ENCODE measurements around the gene EGR2.

EGR2 gene

GRCh38 chr10:62804356-62805230 lies 11.6 kb downstream of the EGR2 start, which contains the start of gene ADO:
ADO (plus strand) TSS chr10:62804720; CDS start chr10:62805060, 340 bp downstream.
- TF ChIP-seq ZC3H10 (CRISPR knock-in tag; IDR thresholded peaks at IDR 0.05) (no peak), GLIS3 (CRISPR knock-in tag; IDR thresholded peaks at IDR 0.05) (no peak), TOX (CRISPR knock-in tag; IDR thresholded peaks at IDR 0.05; ENCODE audit: borderline replicate concordance) (no peak), ESRRG (CRISPR knock-in tag; IDR thresholded peaks at IDR 0.05) (no peak), RARB (CRISPR knock-in tag; IDR thresholded peaks at IDR 0.05) (no peak), SNAI2 (CRISPR knock-in tag; IDR thresholded peaks at IDR 0.05) (peak; percentile 54; the same call in 1 of the 2 replicates), ZNF70 (CRISPR knock-in tag; IDR thresholded peaks at IDR 0.05) (peak; percentile 49; the same call in 1 of the 2 replicates), CSDC2 (CRISPR knock-in tag; IDR thresholded peaks at IDR 0.05) (0 out of 2 replicates have a peak, but pooled peaks have one; percentile 80), TSHZ2 (CRISPR knock-in tag; IDR thresholded peaks at IDR 0.05) (peak; percentile 39; the same call in 1 of the 2 replicates), ZFP30 (CRISPR knock-in tag; IDR thresholded peaks at IDR 0.05) (peak; percentile 11; the same call in 1 of the 2 replicates), OSR1 (CRISPR knock-in tag; IDR thresholded peaks at IDR 0.05) (no peak), TCF4 (CRISPR knock-in tag; IDR thresholded peaks at IDR 0.05; ENCODE audit: borderline replicate concordance) (0 out of 2 replicates have a peak, but pooled peaks have one; percentile 50)
- peak; percentile 89 for ATAC-seq

- TF ChIP-seq SNAI2 (CRISPR knock-in tag; IDR thresholded peaks at IDR 0.05) = no peak
- TF ChIP-seq ZFP30 (CRISPR knock-in tag; IDR thresholded peaks at IDR 0.05) = peak; percentile 50; the same call in 1 of the 2 replicates
- TF ChIP-seq CSDC2 (CRISPR knock-in tag; IDR thresholded peaks at IDR 0.05) = no peak
- TF ChIP-seq ISL1 (CRISPR knock-in tag; IDR thresholded peaks at IDR 0.05) = no peak
- no peak for TF ChIP-seq OSR1 (CRISPR knock-in tag; IDR thresholded peaks at IDR 0.05)
- 0 out of 2 replicates have a peak, but pooled peaks have one; percentile 41 for TF ChIP-seq PPARA (CRISPR knock-in tag; IDR thresholded peaks at IDR 0.05; ENCODE audit: borderline replicate concordance)
- no peak for TF ChIP-seq BACH2 (CRISPR knock-in tag; IDR thresholded peaks at IDR 0.05; ENCODE audit: borderline replicate concordance)
- no peak for TF ChIP-seq TCF4 (CRISPR knock-in tag; IDR thresholded peaks at IDR 0.05; ENCODE audit: borderline replicate concordance)
- TF ChIP-seq CREB5 (CRISPR knock-in tag; IDR thresholded peaks at IDR 0.05; ENCODE audit: low read depth) = 0 out of 2 replicates have a peak, but pooled peaks have one; percentile 17
- no peak for TF ChIP-seq ARNTL (CRISPR knock-in tag; IDR thresholded peaks at IDR 0.05; ENCODE audit: borderline replicate concordance, low read depth)
- no peak for TF ChIP-seq POU6F1 (CRISPR knock-in tag; IDR thresholded peaks at IDR 0.05; ENCODE audit: borderline replicate concordance, low read depth)
- 0 out of 2 replicates have a peak, but pooled peaks have one; percentile 66 for TF ChIP-seq ZNF565 (CRISPR knock-in tag; conservative IDR thresholded peaks at IDR 0.05; ENCODE audit: low read depth)
- TF ChIP-seq ZNF8 (CRISPR knock-in tag; IDR thresholded peaks at IDR 0.05) = 0 out of 2 replicates have a peak, but pooled peaks have one; percentile 25
- TF ChIP-seq TOX (CRISPR knock-in tag; IDR thresholded peaks at IDR 0.05; ENCODE audit: borderline replicate concordance) = no peak
- ATAC-seq = no peak; the same call in 2 of the 3 replicates
These were observed 12.3 kb downstream of the EGR2 start for GRCh38 chr10:62803724-62804355.

GRCh38 chr10:62801871-62802270 lies 14.3 kb downstream of the EGR2 start:
- TF ChIP-seq CREB5 (CRISPR knock-in tag; IDR thresholded peaks at IDR 0.05; ENCODE audit: low read depth) = no peak
- no peak for TF ChIP-seq TCF4 (CRISPR knock-in tag; IDR thresholded peaks at IDR 0.05; ENCODE audit: borderline replicate concordance)
- no peak for TF ChIP-seq RARB (CRISPR knock-in tag; IDR thresholded peaks at IDR 0.05)
- TF ChIP-seq ZFP3 (CRISPR knock-in tag; IDR thresholded peaks at IDR 0.05) = no peak
- TF ChIP-seq GLIS3 (CRISPR knock-in tag; IDR thresholded peaks at IDR 0.05) = no peak
- no peak for TF ChIP-seq SNAI2 (CRISPR knock-in tag; IDR thresholded peaks at IDR 0.05)
- no peak for TF ChIP-seq OSR1 (CRISPR knock-in tag; IDR thresholded peaks at IDR 0.05)
- no peak for TF ChIP-seq PATZ1 (CRISPR knock-in tag; IDR thresholded peaks at IDR 0.05; ENCODE audit: borderline replicate concordance)
- ATAC-seq = no peak

Measured in SK-N-SH treated with all-trans-retinoic acid at 6 μM for 48 hours (cell line).